Neural cell (in vitro differentiated cells): ENCODE results near the gene EMC8.

ENCODE experiments used
- CTCF ChIP-seq: fragments of 450-650 bp; IDR thresholded peaks from 2 replicates; pipeline ENCODE4 v1.5.1; 2014; ENCODE audit warnings: antibody characterized with exemption, mild to moderate bottlenecking, moderate library complexity; ENCODE audit not compliant: poor library complexity, severe bottlenecking
- POLR2AphosphoS5 ChIP-seq: IDR thresholded peaks from 2 replicates; pipeline ENCODE4 v1.6.1; 2012
- TAF1 ChIP-seq: IDR thresholded peaks from 2 replicates; pipeline ENCODE4 v1.6.1; 2012; ENCODE audit warnings: low read depth

GRCh38 chr16:85778873-85779272 is 20.5 kb downstream of the EMC8 start:
- TF ChIP-seq TAF1 (no peak), CTCF (no peak), POLR2AphosphoS5 (no peak)
